ENCODE measurements around the gene NPHP1. TPM values are rescaled to one million over a fixed set of nuclear protein-coding genes. Genes with fewer than 3 reads are reported as not detected.

Gene NPHP1
- total and polyA plus RNA-seq, 2 donors (not counting 3 experiments of a cell fraction or from before 2014, with no cell fraction given): 2.3 to 5.9 TPM

- POLR2A ChIA-PET: no interaction called here
- dilution Hi-C loops (cut with MboI; ENCODE audit: extremely low pct_ligation_motif_present, low sequenced_read_pairs) (no loop called here), intact Hi-C loops (cut with micrococcal nuclease) (loop anchor here (1.0 kb wide), 1 partner anchor 15 kb away; no protein-coding TSS in a partner anchor)
- no peak overlapping the region for H3K27ac ChIP-seq (ENCODE audit: insufficient read depth, low read depth, low read length)
- FAIRE-seq (no peak), DNase-seq (ENCODE audit: low read depth, low spot score) (no peak)
- H3K9me1 ChIP-seq (replicated peaks; ENCODE audit: control insufficient read depth, extremely low read depth, insufficient read depth, low read length): no peaks in the 10 kb centered on the region
- H3K27me3 ChIP-seq (ENCODE audit: control insufficient read depth in 2 of 2, insufficient read depth in 2 of 2, low read length in 2 of 2): no peaks in the 10 kb centered on the region
- no peaks in the 10 kb centered on the region for H4K20me1 ChIP-seq (replicated peaks; ENCODE audit: control insufficient read depth, extremely low read depth, insufficient read depth, low read length)
- no peak overlapping the region for H3K4me2 ChIP-seq (ENCODE audit: insufficient read depth, low read length)
- H3K36me3 ChIP-seq (ENCODE audit: control insufficient read depth in 2 of 2, extremely low read depth in 1 of 2, insufficient read depth in 2 of 2, low read length in 2 of 2): no peaks in the 10 kb centered on the region
- TF ChIP-seq EZH2 (IDR thresholded peaks at IDR 0.05; ENCODE audit: borderline replicate concordance, low read depth, low read length, severe bottlenecking): no peak
- no peak for TF ChIP-seq POLR2A (IDR thresholded peaks at IDR 0.05; ENCODE audit: low read depth, low read length)
- TF ChIP-seq POLR2AphosphoS5 (IDR thresholded peaks at IDR 0.05; ENCODE audit: insufficient read depth, low read depth, low read length): no peak
- TF ChIP-seq, protein P1, sequence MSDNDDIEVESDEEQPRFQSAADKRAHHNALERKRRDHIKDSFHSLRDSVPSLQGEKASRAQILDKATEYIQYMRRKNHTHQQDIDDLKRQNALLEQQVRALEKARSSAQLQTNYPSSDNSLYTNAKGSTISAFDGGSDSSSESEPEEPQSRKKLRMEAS (IDR thresholded peaks at IDR 0.05; ENCODE audit: insufficient read depth, insufficient read length): no peak
- TF ChIP-seq GATA2 (IDR thresholded peaks at IDR 0.05; ENCODE audit: insufficient read depth, insufficient read length, low read depth, low read length): no peak
- no peak for TF ChIP-seq MYC (IDR thresholded peaks at IDR 0.05; ENCODE audit: low read depth, low read length)
- TF ChIP-seq CTCF (IDR thresholded peaks at IDR 0.05; ENCODE audit: extremely low read depth in 1 of 2, insufficient read depth in 1 of 2, low read depth in 1 of 2, low read length in 2 of 2): no peak
- no peaks in the 10 kb centered on the region for H3K79me2 ChIP-seq (ENCODE audit: control insufficient read depth, insufficient read depth, low read length)
- no peaks in the 10 kb centered on the region for H3K9me3 ChIP-seq (replicated peaks; ENCODE audit: control insufficient read depth, insufficient read depth, low read length)
- peaks cover 10% of the 10 kb centered on the region for H3K4me1 ChIP-seq (ENCODE audit: control insufficient read depth, extremely low read depth, insufficient read depth, low read length)
- CTCF ChIA-PET: interaction anchor here (1.0 to 1.5 kb wide), 2 partner anchors 9 to 14 kb away, joined by 6 to 13 read pairs; partner anchors contain the start of gene MALL
- no peak overlapping the region for H3K4me3 ChIP-seq (replicated peaks in 1 of 3; ENCODE audit: insufficient read depth in 1 of 3, low read depth in 1 of 3, low read length in 3 of 3)
- H3K9ac ChIP-seq (replicated peaks; ENCODE audit: extremely low read depth, insufficient read depth, low read length): no peak overlapping the region
- no peak overlapping the region for H2AFZ ChIP-seq (ENCODE audit: low read depth, low read length)
- BruUV-seq (replicated peaks): no TSS peak
These were observed 79.7 kb downstream of the NPHP1 start for GRCh38 chr2:110124939-110125691.
